GM18520 (cell line): ENCODE data around the gene PRRT3.
"Not testable (repeated sequence)": the region's sequence is repeated elsewhere in the genome, so short reads cannot be mapped to it uniquely, and the experiment has no call there.

ENCODE experiments used
- ATAC-seq: cut with Tn5 transposase; IDR thresholded peaks from one replicate; pipeline ENCODE4 v1.9.1; 2021; ENCODE audit not compliant: unreplicated experiment

Gene PRRT3

GRCh38 chr3:9899289-9899791 is 52.9 kb downstream of the PRRT3 start:
- no peak for ATAC-seq

- no peak for ATAC-seq
Observed at GRCh38 chr3:9898467-9899241, 53.6 kb downstream of the PRRT3 start.

DNA sequence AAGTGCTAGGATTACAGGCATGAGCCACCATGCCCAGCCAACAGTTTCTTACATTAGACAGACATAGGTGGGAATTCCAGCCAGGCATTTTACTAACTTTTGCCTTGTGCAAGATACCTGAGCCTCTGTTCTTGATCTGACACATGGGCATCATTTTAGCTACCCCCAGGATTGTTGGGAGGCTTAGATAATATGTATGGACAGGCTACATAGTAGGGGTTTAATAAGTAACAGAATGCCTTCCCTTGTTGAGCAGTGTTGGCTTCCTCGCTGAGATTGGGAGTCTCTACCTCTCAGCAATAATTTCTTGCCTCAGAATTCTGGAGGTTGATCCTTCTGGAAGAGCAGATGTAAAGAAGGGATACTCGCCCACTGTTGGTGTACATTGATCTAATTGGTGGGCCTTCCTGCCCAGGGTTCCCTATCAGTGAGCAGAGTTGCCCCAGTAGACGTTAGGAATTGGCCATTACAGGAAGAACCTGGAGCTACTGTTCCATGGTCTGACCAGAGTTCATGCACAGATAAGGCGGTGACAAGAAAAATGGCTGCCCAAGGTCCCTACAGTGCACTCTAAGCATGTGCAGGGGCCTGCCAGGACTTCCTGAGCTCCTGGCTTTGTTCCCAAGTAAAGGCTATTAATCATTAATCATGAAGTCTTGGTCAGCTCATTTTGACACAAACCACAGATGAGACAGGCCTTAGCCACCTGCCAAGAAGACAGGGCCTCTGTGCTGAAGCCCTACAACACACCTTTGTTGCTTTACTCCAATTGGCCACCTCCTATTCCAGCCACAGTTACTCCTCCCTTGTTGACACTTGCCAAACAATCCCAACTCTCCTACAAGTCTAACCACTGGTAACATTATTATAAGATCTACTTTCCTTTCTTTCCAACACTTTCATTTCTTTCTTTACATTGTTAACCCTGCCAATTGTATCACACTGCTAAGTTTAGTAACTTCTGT is 54.5 kb downstream of the PRRT3 start:
- no peak for ATAC-seq

GRCh38 chr3:9896755-9897407 is 55.3 kb downstream of the PRRT3 start:
- not testable (repeated sequence) for ATAC-seq

DNA sequence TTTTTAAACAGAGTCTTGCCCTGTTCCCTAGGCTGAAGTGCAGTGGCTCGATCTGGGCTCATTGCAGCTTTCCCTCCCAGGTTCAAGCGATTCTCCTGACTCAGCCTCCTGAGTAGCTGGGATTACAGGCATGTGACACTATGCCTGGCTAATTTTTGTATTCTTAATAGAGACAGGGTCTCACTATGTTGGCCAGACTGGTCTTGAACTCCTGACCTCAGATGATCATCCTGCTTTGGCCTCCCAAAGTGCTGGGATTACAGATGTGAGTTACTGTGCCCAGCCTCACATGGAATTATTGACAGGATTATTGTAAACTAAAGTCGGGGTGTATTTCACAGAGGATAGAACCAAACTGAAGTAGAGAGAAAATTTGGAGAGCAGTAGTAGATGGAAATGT is 56.5 kb downstream of the PRRT3 start:
- ATAC-seq, result not testable (repeated sequence)
